Effector CD4-positive, alpha-beta T cell (primary cell): Measurements from ENCODE around the gene CBLB.

ENCODE experiments used
- DNase-seq: peaks from one replicate; pipeline ENCODE4 v3.0.0-alpha.2; 2020

Gene CBLB

GRCh38 chr3:105869861-105870755, 1.3 kb upstream of the CBLB start:
- no peak for DNase-seq

GRCh38 chr3:105869531-105869833, 670 bp upstream of the CBLB start:
- DNase-seq, result no peak

GRCh38 chr3:105868431-105868741, 426 bp downstream of the CBLB start:
- no peak for DNase-seq

- no peak for DNase-seq
These were observed 941 bp downstream of the CBLB start for GRCh38 chr3:105867712-105868430.

- DNase-seq, result no peak
These were observed 1.9 kb downstream of the CBLB start for GRCh38 chr3:105866656-105867653.

- DNase-seq, result no peak
These were observed 2.9 kb downstream of the CBLB start for GRCh38 chr3:105865867-105866350.

- no peak for DNase-seq
These were observed 3.7 kb downstream of the CBLB start for GRCh38 chr3:105865016-105865623.

- no peak for DNase-seq
These were observed 4.6 kb downstream of the CBLB start for GRCh38 chr3:105864212-105864611.

- DNase-seq, result no peak
These were observed 5.2 kb downstream of the CBLB start for GRCh38 chr3:105863608-105864007.

- no peak for DNase-seq
These were observed 6.6 kb downstream of the CBLB start for GRCh38 chr3:105862217-105862616.

- no peak for DNase-seq
These were observed 8.2 kb downstream of the CBLB start for GRCh38 chr3:105860641-105861040.

GRCh38 chr3:105858017-105858416, 10.8 kb downstream of the CBLB start:
- no peak for DNase-seq

GRCh38 chr3:105857601-105858000, 11.2 kb downstream of the CBLB start:
- no peak for DNase-seq

GRCh38 chr3:105856605-105857004, 12.2 kb downstream of the CBLB start:
- DNase-seq, result no peak

GRCh38 chr3:105853801-105854432, 14.9 kb downstream of the CBLB start:
- no peak for DNase-seq

- no peak for DNase-seq
These were observed 17.2 kb downstream of the CBLB start for GRCh38 chr3:105851582-105851981.

GRCh38 chr3:105851176-105851575, 17.6 kb downstream of the CBLB start:
- no peak for DNase-seq

- DNase-seq, result no peak
These were observed 18.2 kb downstream of the CBLB start for GRCh38 chr3:105850593-105850992.

GRCh38 chr3:105848821-105849220, 20.0 kb downstream of the CBLB start:
- no peak for DNase-seq

- no peak for DNase-seq
These were observed 20.9 kb downstream of the CBLB start for GRCh38 chr3:105847865-105848264.

- no peak for DNase-seq
These were observed 21.4 kb downstream of the CBLB start for GRCh38 chr3:105847452-105847851.

- DNase-seq, result no peak
These were observed 22.0 kb downstream of the CBLB start for GRCh38 chr3:105846809-105847208.
